Heart right ventricle (tissue), 16 donors: ENCODE data around the gene REN. TPM values are rescaled to one million over a fixed set of nuclear protein-coding genes. Genes with fewer than 3 reads are reported as not detected.

Experiments
- ATAC-seq, 8 donors: fragments of 200-7000 bp; cut with Tn5 transposase; one replicate each; pipeline ENCODE4 v1.9.1; 2020; ENCODE audit warnings: mild to moderate bottlenecking in 8 of 8, moderate library complexity in 8 of 8, moderate number of reproducible peaks in 1 of 8
- DNase-seq, 2 donors: peaks; one replicate each; pipeline ENCODE4 v3.0.0-alpha.2; 2020
- H3K27ac ChIP-seq, 10 donors: fragments of 200-600 bp; sonication (generic) in 2 of 10; one replicate each; pipeline versions ENCODE4 v1.5.0 to v1.8.0; 2020 to 2022; ENCODE audit warnings: mild to moderate bottlenecking in 3 of 10
- H3K27me3 ChIP-seq, 7 donors: fragments of 200-600 bp; one replicate each; pipeline ENCODE4 v1.8.0; 2021 to 2022; ENCODE audit warnings: mild to moderate bottlenecking in 2 of 7
- H3K36me3 ChIP-seq, 9 donors: fragments of 200-600 bp; sonication (generic) in 1 of 9; one replicate each; pipeline versions ENCODE4 v1.5.0 to v1.8.0; 2020 to 2022; ENCODE audit warnings: mild to moderate bottlenecking in 2 of 9
- H3K4me1 ChIP-seq, 9 donors: fragments of 200-600 bp; sonication (generic) in 1 of 9; one replicate each; pipeline versions ENCODE4 v1.5.0 to v1.8.0; 2020 to 2022; ENCODE audit warnings: mild to moderate bottlenecking in 4 of 9
- H3K4me3 ChIP-seq, 10 donors: fragments of 200-600 bp; sonication (generic) in 2 of 10; one replicate each; pipeline versions ENCODE4 v1.5.0 to v1.8.0; 2020 to 2022; ENCODE audit warnings: mild to moderate bottlenecking in 7 of 10, moderate library complexity in 2 of 10
- H3K9me3 ChIP-seq, 11 donors: fragments of 200-600 bp in 10 of 11; sonication (generic) in 2 of 11; one replicate each; pipeline versions ENCODE4 v1.5.0 to v1.8.0; 2013 to 2022; ENCODE audit warnings: mild to moderate bottlenecking in 2 of 11, control low read depth in 1 of 11, moderate library complexity in 1 of 11
- CTCF ChIP-seq, 9 donors: fragments of 200-600 bp; sonication (generic) in 2 of 9; IDR thresholded peaks; one replicate each; pipeline versions ENCODE4 v1.5.0 to v1.8.0; 2021 to 2022; ENCODE audit warnings: antibody characterized with exemption in 9 of 9, mild to moderate bottlenecking in 5 of 9, moderate library complexity in 1 of 9
- WGBS, 2 donors: extraction: QIAGEN DNeasy Blood & Tissue Kit; methylation state at CpG; one replicate each; pipeline ENCODE4 v1.1.7; 2013; ENCODE audit warnings: inconsistent platforms in 1 of 2; 5-methylcytosine and 5-hydroxymethylcytosine counted together
- intact Hi-C, 10 donors: fragments of 100-400 bp; cut with DNase I; formaldehyde crosslinking; loops; one replicate each; pipeline versions ENCODE4 v1.11.1 to v1.14.2; 2022
- polyA plus RNA-seq, 2 donors: library from polyadenylated mRNA; stranded (reverse); fragments of 200-250 nt; gene quantifications; one replicate each; pipeline ENCODE4 v1.2.3, GENCODE V29; 2013
- total RNA-seq, 10 donors: library from RNA; stranded (reverse); fragmentation: NEBNext Ultra II Directional in 3 of 10; extraction: Animal tissue kit (Norgen Biotek cat#: 25700) in 3 of 10; gene quantifications; one replicate each; pipeline versions ENCODE4 v1.2.1 to v1.2.4, GENCODE V29; 2021 to 2023
- donor health status: Arrhythmogenic right ventricular cardiomyopathy.
- donor health status: ischemic (EF 13 %, LVEDD 7.1; RV severe dilation, severe dysfunction).
- donor health status: healthy with polysubstance abuse.
- donor health status: DM: no; HTN: yes; CAD: no.
- donor health status: DM: no; HTN: no; CAD: no.
- donor health status: ischemic (EF 25% LVEDD 6.9; RV normal size, moderate dysfunction).
- donor health status: ischemic (EF 25% LVEDD 5.7; RV mildly dilated, moderate dysfunction).
- donor health status: healthy.
- donor health status: DM: yes; HTN: yes; CAD: no.
- donor health status: Ischemic cardiomyopathy.
- donor health status: ischemic (EF 35%, LVEDD 5.7; RV mildly dilated, moderate dysfunction).
- donor health status: nonischemic (EF 11% LVEDD 7.7; RV severe dilation, severe dysfunction).
- donor health status: DM: yes; HTN: yes; CAD: no.
- donor health status: PGD.
- donor health status: ischemic (EF 29% LVEDD 5.4; RV normal size, mild dysfunction).
- donor health status: nonischemic (EF 23%, LVEDD 6.1; RV moderate dilation, normal function).

Gene REN
- total and polyA plus RNA-seq, 12 donors = not detected

GRCh38 chr1:204114606-204115005, 51.5 kb downstream of the REN start:
- no peak for TF ChIP-seq CTCF (IDR thresholded peaks at IDR 0.05)
- H3K9me3 ChIP-seq = no peaks in the 10 kb centered on the region
- H3K4me1 ChIP-seq = peaks cover 0 to 39% (median 6%) of the 10 kb centered on the region in 9 donors
- no peak overlapping the region for H3K4me3 ChIP-seq
- DNase-seq (no peak), ATAC-seq (no peak)
- H3K27me3 ChIP-seq = no peaks in the 10 kb centered on the region
- no peak overlapping the region for H3K27ac ChIP-seq
- H3K36me3 ChIP-seq = peaks cover 0 to 66% (median 0%) of the 10 kb centered on the region in 9 donors
- intact Hi-C loops = no loop called here
- WGBS, 2 donors = 94 to 95% methylated on average over 4 of the region's 4 CpGs

- H3K36me3 ChIP-seq = peaks cover 0 to 59% (median 0%) of the 10 kb centered on the region in 9 donors
- peaks cover 0 to 46% (median 12%) of the 10 kb centered on the region in 9 donors for H3K4me1 ChIP-seq
- no peak overlapping the region for H3K27ac ChIP-seq
- DNase-seq = no peak
- 80 to 81% methylated on average over 1 of the region's 1 CpG for WGBS, 2 donors
- no peaks in the 10 kb centered on the region for H3K27me3 ChIP-seq
- no peak for ATAC-seq
- no peaks in the 10 kb centered on the region for H3K9me3 ChIP-seq
- intact Hi-C loops = no loop called here
- no peak overlapping the region for H3K4me3 ChIP-seq
- no peak for TF ChIP-seq CTCF (IDR thresholded peaks at IDR 0.05)
Observed at GRCh38 chr1:204113896-204114295, 52.2 kb downstream of the REN start.

- Histone ChIP-seq H3K36me3 (peaks cover 0 to 51% (median 0%) of the 10 kb centered on the region in 9 donors), H3K27ac (no peak overlapping the region), H3K4me1 (peaks cover 0 to 54% (median 20%) of the 10 kb centered on the region in 9 donors), H3K9me3 (no peaks in the 10 kb centered on the region), H3K27me3 (no peaks in the 10 kb centered on the region), H3K4me3 (no peak overlapping the region)
- TF ChIP-seq CTCF (IDR thresholded peaks at IDR 0.05) = no peak
- DNase-seq (no peak), ATAC-seq (no peak)
- 85 to 91% methylated on average over 11 of the region's 11 CpGs for WGBS, 2 donors
- intact Hi-C loops = no loop called here
Observed at GRCh38 chr1:204112876-204113730, 53.0 kb downstream of the REN start.

- H3K27ac ChIP-seq = no peak overlapping the region
- 85 to 88% methylated on average over 5 of the region's 5 CpGs for WGBS, 2 donors
- intact Hi-C loops = no loop called here
- H3K27me3 ChIP-seq = no peaks in the 10 kb centered on the region
- no peaks in the 10 kb centered on the region for H3K9me3 ChIP-seq
- DNase-seq (no peak), ATAC-seq (no peak)
- TF ChIP-seq CTCF (IDR thresholded peaks at IDR 0.05) = no peak
- H3K4me3 ChIP-seq = no peak overlapping the region
- H3K36me3 ChIP-seq = peaks cover 0 to 31% (median 0%) of the 10 kb centered on the region in 9 donors
- peaks cover 0 to 68% (median 29%) of the 10 kb centered on the region in 9 donors for H3K4me1 ChIP-seq
Observed at GRCh38 chr1:204110894-204111633, 55.1 kb downstream of the REN start.
